CD4-positive, alpha-beta T cell treated with Interleukin-15 for 4 hours (primary cell): ENCODE results near the gene CAP2.
"Not testable (repeated sequence)": the region's sequence is repeated elsewhere in the genome, so short reads cannot be mapped to it uniquely, and the experiment has no call there.

Source experiments
- DNase-seq: peaks from one replicate; pipeline ENCODE4 v3.0.0-alpha.2; 2020; ENCODE audit warnings: low spot score

The CAP2 gene

DNA sequence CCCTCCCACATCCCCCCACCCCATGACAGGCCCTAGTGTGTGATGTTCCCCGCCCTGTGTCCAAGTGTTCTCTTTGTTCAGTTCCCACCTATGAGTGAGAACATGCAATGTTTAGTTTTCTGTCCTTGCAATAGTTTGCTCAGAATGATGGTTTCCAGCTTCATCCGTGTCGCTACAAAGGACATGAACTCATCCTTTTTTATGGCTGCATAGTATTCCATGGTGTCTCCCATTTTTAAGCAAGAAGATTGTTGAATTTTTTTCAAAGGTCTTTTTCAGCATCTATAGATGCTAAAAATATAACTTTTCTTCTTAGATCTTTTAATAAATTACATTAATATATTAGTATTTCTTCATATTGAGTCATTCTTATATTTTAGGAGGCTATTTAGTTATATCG is 47.4 kb downstream of the CAP2 start:
- not testable (repeated sequence) for DNase-seq

DNA sequence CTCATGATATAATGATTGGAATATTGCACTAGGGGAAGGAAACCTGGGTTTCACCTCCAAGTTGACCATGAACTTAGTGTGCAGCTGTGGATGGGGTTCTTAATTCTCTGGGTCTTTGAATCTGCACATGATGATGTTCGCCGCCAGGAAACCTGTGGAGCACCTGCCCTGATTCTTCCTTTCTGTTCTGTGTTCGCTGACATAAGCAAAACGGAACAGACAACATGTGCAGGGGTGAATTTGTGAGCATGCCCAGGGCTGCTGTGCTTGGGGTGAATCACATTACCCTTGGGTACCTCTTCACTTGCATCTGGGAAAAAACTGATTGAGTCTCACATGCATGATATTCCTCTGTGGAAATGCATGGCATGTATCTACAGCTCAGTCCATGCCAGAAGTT is 48.8 kb downstream of the CAP2 start:
- DNase-seq: no peak

DNA sequence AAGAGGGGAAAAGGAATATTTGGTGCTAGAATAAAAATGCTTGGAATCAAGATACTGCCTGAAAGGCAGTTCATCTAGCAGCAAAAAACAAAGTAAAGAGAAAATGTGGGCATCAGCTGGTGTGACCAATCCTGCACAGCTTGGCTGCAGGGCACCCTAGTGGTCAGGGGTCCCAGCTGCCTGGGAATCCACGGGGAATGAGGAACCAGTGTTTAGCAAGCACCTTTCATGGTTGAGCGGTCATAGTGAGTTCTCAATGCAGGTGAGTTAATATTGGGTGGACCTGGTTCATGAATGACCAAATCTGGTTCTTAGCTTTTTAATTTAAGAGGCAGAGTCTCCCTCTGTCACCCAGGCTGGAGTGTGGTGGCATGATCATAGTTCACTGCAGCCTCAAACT is 53.3 kb downstream of the CAP2 start:
- no peak for DNase-seq

DNA sequence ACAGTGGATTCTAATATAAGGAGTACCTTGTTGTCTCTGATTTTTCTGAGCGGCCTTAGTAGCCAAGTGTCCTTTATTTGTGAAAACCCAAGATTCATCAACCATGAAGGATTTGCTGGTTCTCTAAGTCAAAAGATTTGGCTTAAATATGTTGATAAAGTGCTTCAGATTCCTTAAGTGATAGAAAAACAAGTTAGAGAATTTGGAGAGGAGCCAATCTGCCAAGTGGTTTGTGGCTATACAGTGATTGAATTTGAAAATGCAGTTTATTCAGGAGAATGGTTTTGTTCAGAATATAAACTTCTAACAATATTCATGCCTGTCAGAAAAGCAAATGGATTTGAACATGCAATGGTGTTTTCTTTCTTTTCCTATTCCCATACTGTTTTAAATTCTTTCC is 54.8 kb downstream of the CAP2 start:
- DNase-seq: no peak

DNA sequence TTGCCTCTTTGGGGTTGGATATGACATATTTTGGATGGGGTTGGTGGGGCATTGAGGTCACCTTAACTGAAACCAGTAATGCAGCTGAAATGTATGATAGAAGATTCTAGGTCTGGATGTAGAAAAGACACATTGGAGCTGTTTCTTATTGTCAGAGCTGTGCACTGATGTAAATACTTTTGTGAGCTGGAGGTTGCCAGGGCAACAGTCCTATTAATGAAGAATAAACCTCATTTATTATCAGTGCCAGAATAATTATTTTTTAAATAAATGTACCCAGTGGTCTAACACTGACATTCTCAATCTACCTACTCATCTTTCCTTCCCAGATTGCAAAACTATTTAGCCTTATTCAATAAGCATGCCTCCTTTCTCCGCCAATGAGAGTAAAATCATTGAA is 57.0 kb downstream of the CAP2 start:
- no peak for DNase-seq

DNA sequence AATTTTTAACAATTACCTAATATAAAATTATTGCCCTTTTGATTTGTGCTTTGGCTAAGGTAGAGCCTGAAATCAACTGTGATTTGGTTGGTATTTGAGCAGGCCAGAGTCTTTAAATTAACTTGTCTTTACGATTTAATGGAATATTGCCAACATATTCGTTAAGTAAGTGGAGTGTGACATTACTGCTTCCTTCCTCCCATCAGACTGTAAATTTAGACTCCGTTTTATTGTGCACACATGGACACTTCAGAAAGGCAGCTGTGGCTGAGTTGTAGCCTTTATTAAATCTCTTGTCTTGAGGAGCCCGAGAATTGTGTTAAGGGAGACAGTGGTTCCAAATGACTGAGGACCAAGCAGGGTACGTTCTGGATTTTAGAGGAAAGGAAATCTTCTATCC is 57.4 kb downstream of the CAP2 start:
- DNase-seq: no peak

DNA sequence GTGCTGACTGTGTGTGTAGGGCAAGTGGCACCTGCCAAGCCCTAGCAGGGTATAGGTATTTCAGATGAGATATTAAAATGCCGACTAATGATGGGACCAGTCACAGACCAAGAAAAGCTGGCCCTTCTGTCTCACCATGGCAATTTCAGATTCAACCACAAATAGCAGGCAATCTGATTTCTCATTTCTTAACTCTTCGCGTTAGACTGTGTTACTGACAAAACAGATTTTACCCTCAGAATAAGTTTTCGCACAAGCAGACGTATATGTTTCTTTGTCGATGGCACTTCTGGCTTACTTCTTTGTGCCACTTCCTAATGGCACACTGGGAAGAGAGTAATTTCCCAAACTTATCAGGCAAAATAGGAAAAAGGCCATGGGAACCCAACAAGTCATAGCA is 58.7 kb downstream of the CAP2 start:
- no peak for DNase-seq

DNA sequence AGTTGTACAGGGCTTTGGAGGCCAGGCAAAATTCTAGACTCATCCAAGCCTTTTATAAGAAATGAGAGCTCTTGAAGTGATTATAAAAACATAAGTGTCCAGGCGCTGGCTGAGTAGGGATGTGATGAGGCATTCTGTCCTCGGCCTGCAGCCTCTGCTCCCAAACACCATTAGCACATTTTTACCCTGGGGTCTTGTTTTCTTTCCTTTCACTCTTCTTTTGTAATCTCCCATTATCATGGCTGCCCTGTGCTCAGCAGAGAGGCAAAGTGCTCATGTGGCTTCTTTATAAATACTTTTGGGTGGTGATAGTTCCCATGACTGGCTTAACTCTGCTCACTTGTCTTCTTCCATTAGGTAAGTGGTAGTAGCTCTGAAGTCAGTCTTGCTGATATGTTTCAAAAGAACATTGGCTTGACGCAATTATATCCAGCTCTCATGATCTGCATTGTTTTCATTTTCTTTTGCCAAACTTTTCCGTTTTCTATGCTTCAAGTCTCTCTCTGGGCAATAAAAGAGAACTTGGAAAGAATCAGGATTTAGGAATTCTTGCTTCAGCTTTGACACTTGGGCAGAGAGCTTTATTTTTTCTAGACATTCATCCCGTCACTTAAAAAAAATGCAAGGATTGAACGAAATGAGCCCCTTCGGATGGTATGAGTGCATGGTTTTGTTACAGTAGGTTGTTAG is 61.1 kb downstream of the CAP2 start:
- no peak for DNase-seq

DNA sequence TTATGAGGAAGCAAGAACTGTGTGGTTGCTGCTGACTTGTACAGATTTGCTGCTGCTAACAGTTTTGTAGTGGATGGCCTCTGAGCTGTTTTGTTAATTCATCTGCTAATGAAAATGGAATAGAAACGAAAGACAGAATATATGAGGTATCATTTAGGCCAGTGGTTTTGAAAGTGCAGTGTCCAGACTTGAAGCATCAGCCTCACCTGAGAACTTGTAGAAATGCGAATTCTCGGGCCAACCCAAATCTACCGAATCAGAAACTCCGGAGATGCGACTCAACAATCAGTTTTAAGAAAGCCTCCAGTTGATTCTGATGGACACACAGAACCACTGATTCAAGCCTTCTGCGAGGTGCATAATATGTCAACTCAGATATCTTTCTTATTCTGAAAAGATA is 62.5 kb downstream of the CAP2 start:
- no peak for DNase-seq

DNA sequence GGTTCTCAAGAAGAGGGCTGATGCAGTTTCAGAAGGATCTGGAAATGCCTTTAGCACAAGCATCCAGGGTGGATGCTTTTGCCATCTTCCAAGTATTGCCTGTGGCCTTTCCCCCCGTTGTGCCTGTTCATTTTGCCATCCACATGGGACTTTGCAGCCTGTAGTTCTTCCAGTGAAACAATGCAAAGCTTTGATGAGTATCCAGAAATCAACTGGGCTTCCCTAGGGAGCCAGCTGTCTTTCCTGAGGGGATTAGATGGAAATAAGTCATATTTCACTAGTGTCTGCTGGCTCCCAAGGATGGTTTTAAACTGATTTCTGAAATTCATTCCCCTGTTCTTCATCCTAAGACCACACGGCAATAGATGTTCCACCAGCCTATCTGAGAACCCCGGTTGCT is 63.3 kb downstream of the CAP2 start:
- DNase-seq: no peak

DNA sequence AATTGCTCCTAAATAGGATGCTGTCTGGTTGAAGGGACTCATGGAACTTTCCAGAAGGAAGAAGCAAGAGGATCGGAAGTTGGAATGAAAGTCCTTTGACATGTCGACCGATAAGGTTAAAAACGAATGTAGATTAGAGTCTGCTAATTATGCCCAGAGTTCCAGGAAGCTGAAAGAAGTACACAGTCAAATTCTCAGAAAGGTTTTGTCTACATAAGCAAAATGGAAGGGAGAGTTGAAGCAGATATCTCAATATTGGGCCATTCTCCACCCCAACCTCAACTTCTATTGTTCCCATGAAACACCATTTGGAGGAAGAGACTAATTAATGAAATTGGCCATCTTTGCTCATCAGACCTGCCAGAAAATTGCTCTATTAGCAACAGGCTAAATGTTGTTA is 64.0 kb downstream of the CAP2 start:
- DNase-seq: no peak

DNA sequence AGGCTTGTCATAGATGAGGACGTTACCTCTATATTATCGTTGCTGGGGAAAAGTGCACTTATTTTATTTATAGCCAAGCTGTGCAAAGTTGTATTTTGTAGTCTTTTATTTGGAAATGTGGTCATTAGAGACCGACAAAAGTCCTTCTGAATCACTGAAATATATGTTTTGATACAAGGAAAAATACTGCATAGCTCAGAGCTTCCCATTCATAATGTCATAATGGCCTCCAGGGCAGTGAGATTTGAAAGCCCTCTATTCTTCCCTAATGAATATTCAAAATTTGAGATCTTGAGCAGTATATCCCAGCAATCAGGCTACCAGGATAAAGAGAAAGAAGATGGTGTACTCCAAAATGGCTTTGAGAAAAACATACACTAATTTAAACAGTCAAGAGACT is 64.6 kb downstream of the CAP2 start:
- DNase-seq: no peak

DNA sequence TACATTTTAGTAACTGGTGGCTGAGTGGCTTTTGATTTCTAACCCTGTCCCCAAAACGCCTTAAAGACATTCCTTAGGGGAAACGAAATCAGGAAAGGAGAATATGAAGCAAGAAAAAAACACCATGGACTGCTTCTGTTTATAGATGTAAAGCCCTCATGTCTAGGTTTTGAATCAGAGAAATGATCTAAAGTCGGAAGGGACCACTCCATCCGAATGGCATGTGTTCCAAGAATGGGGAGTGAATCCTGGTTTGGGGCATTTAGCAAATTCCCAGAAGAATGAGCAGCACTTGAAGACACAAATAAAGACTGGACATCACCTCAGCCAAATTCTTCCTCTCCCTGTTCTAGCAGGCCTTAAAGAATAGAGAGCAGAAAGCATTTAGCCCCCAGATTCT is 65.6 kb downstream of the CAP2 start:
- no peak for DNase-seq

DNA sequence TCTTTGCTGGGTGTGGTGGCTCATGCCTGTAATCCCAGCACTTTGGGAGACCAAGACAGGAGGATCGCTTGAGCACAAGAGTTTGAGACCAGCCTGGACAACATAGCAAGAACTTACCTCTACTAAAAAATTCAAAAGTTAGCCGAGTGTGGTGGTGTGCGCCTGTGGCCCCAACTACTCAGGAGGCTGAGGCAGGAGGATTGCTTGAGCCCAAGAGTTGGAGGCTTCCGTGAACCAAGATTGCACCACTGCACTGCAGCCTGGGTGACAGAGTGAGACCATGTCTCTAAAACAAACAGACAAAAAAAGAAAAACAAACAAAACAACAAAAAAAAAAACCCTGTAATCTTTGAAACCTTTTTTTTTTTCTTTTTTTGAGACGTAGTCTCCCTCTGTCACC is 67.5 kb downstream of the CAP2 start:
- DNase-seq: no peak

DNA sequence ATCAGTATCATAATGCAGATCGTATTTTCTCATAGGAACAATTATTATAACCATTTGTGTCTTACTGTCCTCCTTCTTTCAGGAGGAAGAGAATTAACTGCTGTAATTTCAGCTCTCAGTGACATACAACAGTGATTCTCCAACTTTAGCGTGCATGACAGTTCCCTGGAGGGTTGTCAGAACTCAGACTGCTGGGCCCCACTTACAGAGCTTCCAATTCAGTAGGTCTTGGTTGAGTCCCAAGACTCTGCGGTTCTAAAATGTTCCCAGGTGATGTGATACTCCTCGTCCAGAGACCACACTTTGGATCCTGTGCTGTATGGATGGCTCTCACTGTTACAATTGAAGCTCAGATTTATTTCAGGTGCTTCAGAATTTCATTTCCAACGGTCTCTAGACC is 72.8 kb downstream of the CAP2 start:
- no peak for DNase-seq

DNA sequence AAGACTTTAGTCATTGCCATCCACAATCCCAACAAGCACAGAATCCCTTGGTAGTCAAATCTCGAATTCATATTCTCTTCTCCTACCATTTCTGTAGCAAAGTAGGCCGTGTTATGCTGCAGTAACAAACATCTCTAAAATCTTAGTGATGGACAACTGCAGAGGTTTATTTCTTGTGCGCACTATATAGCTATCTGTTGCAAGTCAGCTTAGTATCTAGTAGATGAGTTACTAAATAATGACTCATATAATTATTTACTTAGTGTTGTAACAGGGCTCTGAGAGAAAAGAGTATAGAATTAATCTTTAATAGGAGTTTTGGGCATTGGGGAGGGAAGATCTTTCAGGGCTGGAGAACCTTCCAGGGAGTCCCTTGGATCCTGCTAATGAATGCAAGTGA is 73.3 kb downstream of the CAP2 start:
- no peak for DNase-seq

DNA sequence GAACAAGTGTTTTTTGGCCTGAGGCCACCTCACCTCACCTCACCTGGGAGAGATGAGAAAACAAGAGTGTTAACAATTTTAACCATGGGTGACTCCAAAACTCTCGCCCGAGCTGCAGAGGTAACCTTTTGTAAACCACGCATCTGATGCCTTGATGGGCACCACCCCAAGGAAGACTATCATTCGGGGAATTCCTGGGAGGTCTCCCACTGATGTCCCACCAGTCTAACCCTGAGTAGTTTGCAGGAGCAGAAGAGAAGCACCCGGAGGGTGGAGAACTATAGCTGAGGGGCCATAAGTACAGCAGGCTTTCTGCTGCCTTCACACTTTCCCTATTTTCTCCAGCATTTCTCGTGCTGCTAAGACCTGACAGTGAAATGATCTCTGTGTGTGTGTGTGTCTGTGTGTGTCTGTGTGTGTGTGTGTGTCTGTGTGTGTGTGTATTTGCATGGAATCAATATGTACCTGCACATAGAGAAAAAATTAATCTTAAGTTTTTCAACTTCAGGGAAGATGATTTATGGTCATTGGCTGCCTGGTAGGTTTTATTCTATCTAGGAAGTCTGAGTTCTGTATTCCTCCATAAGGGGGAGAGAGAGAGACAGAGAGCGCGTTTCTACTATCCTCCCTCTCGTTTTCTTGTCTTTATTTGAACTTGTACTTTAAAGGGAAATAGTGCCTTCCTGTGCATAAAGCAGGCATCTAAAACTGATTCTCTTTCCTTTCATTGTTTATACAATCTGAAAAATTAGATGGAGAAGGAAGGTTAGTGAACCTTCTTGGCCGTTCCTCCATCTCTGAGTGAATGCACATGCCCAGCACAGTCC is 75.8 kb downstream of the CAP2 start:
- no peak for DNase-seq

DNA sequence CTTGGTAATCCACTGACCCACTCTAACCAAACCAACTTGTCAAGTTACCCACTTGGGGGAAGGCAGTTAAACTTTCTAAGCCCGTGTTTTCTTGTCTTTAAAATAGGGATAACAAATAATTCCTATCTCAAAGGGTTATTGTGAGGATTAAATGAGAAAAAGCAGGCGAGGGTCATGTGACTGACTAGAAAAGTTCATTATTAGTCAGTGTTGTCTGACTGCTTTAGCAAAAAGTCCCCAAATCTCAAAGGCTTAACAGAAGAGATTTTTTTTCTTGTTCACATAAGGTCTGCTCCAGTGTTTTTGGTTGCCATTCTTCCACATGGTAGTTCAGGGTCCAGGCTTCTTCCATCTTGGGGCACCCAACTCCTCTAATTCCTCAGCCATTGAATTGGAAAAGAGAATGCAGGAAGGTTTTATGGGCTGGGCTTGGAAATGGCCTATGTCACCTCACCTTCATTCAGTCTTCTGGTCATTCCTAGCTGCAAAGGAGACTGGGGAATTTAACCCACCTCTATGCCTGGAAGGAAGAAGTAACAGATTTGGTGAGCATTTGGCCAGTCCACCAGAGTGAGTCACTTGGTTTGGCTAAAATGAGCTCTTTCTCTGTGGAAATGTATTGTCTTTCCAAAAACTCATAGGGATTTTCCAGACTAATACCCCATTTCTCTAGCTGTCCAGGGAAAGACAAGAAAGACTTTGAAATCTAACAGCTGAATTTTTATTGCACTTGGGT is 77.0 kb downstream of the CAP2 start:
- DNase-seq: no peak

DNA sequence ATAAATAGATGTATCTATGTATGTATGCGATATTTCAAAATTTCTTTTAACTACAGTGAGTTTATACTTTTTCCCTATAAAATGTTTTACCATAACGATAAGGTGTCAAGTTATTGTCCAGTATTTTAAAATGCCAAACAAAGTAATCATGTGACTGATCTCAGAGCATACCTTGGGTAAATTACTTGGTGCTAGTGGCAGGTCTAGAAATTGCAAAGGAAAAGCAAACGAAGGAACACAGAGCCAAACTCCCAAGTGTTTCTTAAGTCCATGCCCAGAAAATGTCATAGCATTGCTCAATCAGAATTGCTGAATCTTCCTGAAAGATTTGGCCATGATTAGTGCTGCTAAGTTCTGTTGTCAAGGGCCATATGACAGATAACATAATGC is 77.5 kb downstream of the CAP2 start:
- no peak for DNase-seq

DNA sequence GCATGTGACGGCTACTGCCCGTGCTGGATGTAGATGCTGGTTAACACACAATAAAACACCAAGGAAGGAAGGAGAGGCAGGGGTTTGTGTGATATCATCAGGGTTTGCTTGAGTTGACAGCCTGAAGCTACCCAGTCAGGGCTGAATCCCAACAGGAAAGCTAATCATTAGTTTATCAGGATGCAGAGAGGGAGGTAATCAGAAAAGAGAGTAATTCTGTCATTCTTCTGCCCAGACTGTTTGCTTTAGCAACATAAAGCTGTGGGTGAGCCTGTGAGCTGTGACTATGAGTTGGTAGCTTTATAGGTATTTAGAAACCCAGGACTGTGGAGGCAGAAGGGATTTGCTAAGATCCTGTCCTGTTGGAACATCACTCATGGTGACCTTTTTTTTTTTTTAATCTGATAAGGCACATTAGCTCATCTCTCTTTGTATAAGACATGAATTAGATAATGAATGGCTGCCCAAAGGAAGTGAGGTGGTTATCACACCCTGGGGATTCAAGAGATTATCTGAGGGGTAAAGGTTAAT is 79.3 kb downstream of the CAP2 start:
- DNase-seq: no peak

DNA sequence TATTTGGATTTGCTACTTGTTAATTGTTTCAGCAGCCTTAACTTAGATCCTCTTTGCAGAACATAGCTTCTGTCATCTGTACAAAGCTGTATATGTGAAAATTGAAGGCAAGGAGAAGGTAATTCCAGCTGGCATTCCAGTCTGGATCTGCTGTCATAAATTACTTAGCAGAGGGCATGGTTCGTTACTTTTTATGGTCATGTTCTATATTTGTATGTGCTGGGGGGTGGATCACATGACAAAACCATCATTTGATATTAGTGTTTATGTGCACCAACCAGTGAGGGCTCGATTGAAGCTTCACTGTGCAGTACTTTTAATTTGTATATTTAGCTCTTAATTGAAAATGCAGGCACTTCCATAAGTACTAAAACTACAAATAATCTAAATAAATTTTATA is 80.2 kb downstream of the CAP2 start:
- DNase-seq: no peak

DNA sequence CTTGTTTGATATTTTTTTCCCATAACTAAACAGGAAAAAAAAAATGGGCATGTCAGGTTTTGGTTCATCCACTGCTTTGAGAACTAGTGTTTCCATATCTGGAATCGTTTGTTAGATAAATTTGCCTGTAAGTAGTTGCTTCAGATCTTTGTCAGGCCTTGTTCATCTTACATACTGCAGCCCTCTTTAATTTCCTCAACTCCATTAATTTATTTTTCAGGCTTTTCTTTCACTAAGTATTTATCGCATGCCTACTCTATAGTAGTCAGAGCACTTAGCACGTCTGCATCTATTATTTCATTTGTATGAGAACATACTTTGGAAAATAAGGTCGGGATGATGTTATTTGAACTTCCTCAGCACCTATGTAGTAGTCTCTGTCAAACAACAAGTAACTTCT is 80.9 kb downstream of the CAP2 start:
- no peak for DNase-seq
